ENCODE measurements around the gene ZNF677.
"Not testable (repeated sequence)": the region's sequence is repeated elsewhere in the genome, so short reads cannot be mapped to it uniquely, and the experiment has no call there.

GRCh38 chr19:53222716-53223115 lies 32.0 kb downstream of the ZNF677 start:
- TF ChIP-seq CTCF, POLR2A (IDR thresholded peaks at IDR 0.05): not testable (repeated sequence)
